ENCODE measurements around the gene ZKSCAN8. TPM values are rescaled to one million over a fixed set of nuclear protein-coding genes. Genes with fewer than 3 reads are reported as not detected.

Gene ZKSCAN8
- total RNA-seq, 1 experiment from 2014 or later = 25.4 TPM

- Mint-ChIP-seq H3K27me3 (ENCODE audit: low read depth) (peaks cover 96% of the 10 kb centered on the region), H3K36me3 (ENCODE audit: insufficient read depth in 1 of 3, low read depth in 3 of 3) (peaks cover 0 to 1% (median 0%) of the 10 kb centered on the region in 3 experiments; a peak in 1 of 7 replicates), H3K9me3 (peaks cover 0 to 7% of the 10 kb centered on the region in 2 experiments; a peak in 1 of 5 replicates), H3K4me3 (peak overlapping the region; percentile 76 to 96), H3K27ac (peak overlapping the region in 1 of 3 experiments; percentile 54; a peak in 1 of 7 replicates), H3K4me1 (peaks cover 22 to 30% of the 10 kb centered on the region in 2 experiments)
- Histone ChIP-seq H4K20me1 (ENCODE audit: control insufficient read depth, insufficient read depth, insufficient read length) (peaks cover 2% of the 10 kb centered on the region), H3K23ac (ENCODE audit: insufficient read length, low read depth, low read length) (no peak overlapping the region), H3K18ac (ENCODE audit: insufficient read length, low read depth, low read length) (no peak overlapping the region), H2BK15ac (ENCODE audit: low read depth, low read length) (no peak overlapping the region), H3K23me2 (ENCODE audit: insufficient read length, low read depth, low read length, poor library complexity, severe bottlenecking) (peaks cover 6% of the 10 kb centered on the region), H4K91ac (ENCODE audit: insufficient read length, low read depth, low read length) (no peak overlapping the region), H3K79me1 (ENCODE audit: insufficient read depth, low read depth, low read length, poor library complexity, severe bottlenecking) (no peaks in the 10 kb centered on the region), H2BK20ac (ENCODE audit: low read depth, low read length, poor library complexity, severe bottlenecking) (no peak overlapping the region), H3K79me2 (ENCODE audit: insufficient read depth, low read length) (no peaks in the 10 kb centered on the region), H3K27me3 (ENCODE audit: insufficient read depth, low read length) (peaks cover 47% of the 10 kb centered on the region), H4K8ac (replicated peaks; ENCODE audit: insufficient read length, low read depth, low read length) (no peak overlapping the region), H3K9ac (ENCODE audit: extremely low read depth, insufficient read length, low read length) (peak overlapping the region; percentile 39), H2BK12ac (ENCODE audit: insufficient read length, low read depth, low read length) (no peak overlapping the region), H2AFZ (ENCODE audit: low read length) (no peak overlapping the region), H3K27ac (ENCODE audit: insufficient read length, low read depth, low read length) (no peak overlapping the region), H2AK5ac (ENCODE audit: insufficient read length, low read length) (no peak overlapping the region), H3T11ph (ENCODE audit: low read length) (no peak overlapping the region), H3K14ac (ENCODE audit: insufficient read depth, low read length) (no peak overlapping the region), H2BK5ac (ENCODE audit: insufficient read length, low read length) (no peak overlapping the region), H3K9me3 (ENCODE audit: control insufficient read depth, low read depth, low read length) (no peaks in the 10 kb centered on the region), H4K5ac (ENCODE audit: insufficient read length, low read depth, low read length) (no peak overlapping the region), H3K4me1 (ENCODE audit: insufficient read depth, low read length) (peaks cover 3% of the 10 kb centered on the region; the same call in 1 of the 2 replicates), H3K4me2 (ENCODE audit: insufficient read depth, insufficient read length, low read length) (peak overlapping the region; percentile 97), H2BK120ac (ENCODE audit: low read depth, low read length, poor library complexity, severe bottlenecking) (no peak overlapping the region), H3K56ac (ENCODE audit: insufficient read length, low read depth, low read length) (no peak overlapping the region), H3K4ac (ENCODE audit: low read depth, low read length) (no peak overlapping the region)
- WGBS (ENCODE audit: extremely low coverage, insufficient read length, low lambda C conversion rate) = no CpG with 5 or more reads among the region's 35 CpGs
- DNase-seq = peak; percentile 75
- no peak for TF ChIP-seq CTCF (conservative IDR thresholded peaks at IDR 0.05)
Measured at GRCh38 chr6:28207510-28208110, 65.9 kb downstream of the ZKSCAN8 start.
